Naive B cell (primary cell): ENCODE measurements around the gene DPH1. TPM values are rescaled to one million over a fixed set of nuclear protein-coding genes. Genes with fewer than 3 reads are reported as not detected.
A peak's percentile ranks its signal among the peaks of the same experiment; 100 is the strongest.

ENCODE experiments used
- ATAC-seq, 2 donors: fragments of 150-1000 bp; cut with Tn5 transposase; 2 replicates each; pipeline ENCODE4 v1.10.0; 2021; ENCODE audit warnings: low read depth in 2 of 2, mild to moderate bottlenecking in 2 of 2, moderate library complexity in 2 of 2
- DNase-seq: peaks from one replicate; pipeline ENCODE4 v3.0.0; 2022
- H3K27ac Mint-ChIP-seq, 6 donors: one replicate each; pipeline ENCODE4 v1.8.0; 2020 to 2022; ENCODE audit warnings: mild to moderate bottlenecking in 6 of 6, mixed read lengths in 6 of 6, moderate library complexity in 5 of 6, inconsistent platforms in 2 of 6
- H3K27me3 Mint-ChIP-seq, 3 donors: one replicate each; pipeline ENCODE4 v1.8.0; 2021 to 2022; ENCODE audit warnings: mixed read lengths in 3 of 3, mild to moderate bottlenecking in 1 of 3
- H3K36me3 Mint-ChIP-seq, 2 donors: one replicate each; pipeline ENCODE4 v1.8.0; 2020 to 2022; ENCODE audit warnings: mixed read lengths in 2 of 2, inconsistent platforms in 1 of 2, mild to moderate bottlenecking in 1 of 2
- H3K4me1 Mint-ChIP-seq, 3 donors: one replicate each; pipeline ENCODE4 v1.8.0; 2020 to 2022; ENCODE audit warnings: mixed read lengths in 3 of 3, inconsistent platforms in 1 of 3, mild to moderate bottlenecking in 1 of 3, moderate library complexity in 1 of 3
- H3K4me3 Mint-ChIP-seq, 8 donors: one replicate each; pipeline ENCODE4 v1.8.0; 2020 to 2022; ENCODE audit warnings: mild to moderate bottlenecking in 8 of 8, mixed read lengths in 8 of 8, moderate library complexity in 8 of 8, inconsistent platforms in 2 of 8
- H3K9me3 Mint-ChIP-seq, 7 donors: one replicate each; pipeline ENCODE4 v1.8.0; 2020 to 2022; ENCODE audit warnings: mixed read lengths in 7 of 7, mild to moderate bottlenecking in 5 of 7, inconsistent platforms in 2 of 7, moderate library complexity in 1 of 7
- polyA plus RNA-seq, 6 donors: library from polyadenylated mRNA; unstranded; fragments of 300-500 nt; fragmentation: Illumina TruSeq; gene quantifications; one replicate each; pipeline ENCODE4 v1.2.3, GENCODE V29; 2021; ENCODE audit warnings: low read depth in 6 of 6

DPH1 gene
- polyA plus RNA-seq, 6 donors from 2014 or later: 22.7 to 37.7 (median 29.7) TPM

- Mint-ChIP-seq H3K27me3 (peaks cover 36 to 65% (median 39%) of the 10 kb centered on the region in 3 donors), H3K27ac (peak overlapping the region in 2 of 6 donors; percentile 22 to 85), H3K36me3 (no peaks in the 10 kb centered on the region), H3K4me3 (peak overlapping the region; percentile 75 to 91 (median 84)), H3K9me3 (peaks cover 0 to 5% (median 0%) of the 10 kb centered on the region in 7 donors), H3K4me1 (peaks cover 20 to 27% (median 25%) of the 10 kb centered on the region in 3 donors)
- ATAC-seq (no peak), DNase-seq (no peak)
These were observed 4.2 kb upstream of the DPH1 start for GRCh38 chr17:2025622-2026309.

GRCh38 chr17:2027528-2028233, 2.3 kb upstream of the DPH1 start:
- H3K36me3 Mint-ChIP-seq: no peaks in the 10 kb centered on the region
- H3K27me3 Mint-ChIP-seq: peaks cover 29 to 52% (median 36%) of the 10 kb centered on the region in 3 donors
- ATAC-seq (no peak), DNase-seq (no peak)
- peaks cover 23 to 39% (median 39%) of the 10 kb centered on the region in 3 donors for H3K4me1 Mint-ChIP-seq
- peak overlapping the region in 1 of 6 donors; percentile 54 for H3K27ac Mint-ChIP-seq
- H3K9me3 Mint-ChIP-seq: peaks cover 0 to 5% (median 0%) of the 10 kb centered on the region in 7 donors
- H3K4me3 Mint-ChIP-seq: peak overlapping the region in 3 of 8 donors; percentile 33 to 77 (median 60)

- peak overlapping the region in 4 of 8 donors; percentile 36 to 77 (median 68) for H3K4me3 Mint-ChIP-seq
- H3K27ac Mint-ChIP-seq: no peak overlapping the region
- DNase-seq (no peak), ATAC-seq (no peak)
- H3K9me3 Mint-ChIP-seq: peaks cover 0 to 5% (median 0%) of the 10 kb centered on the region in 7 donors
- peaks cover 23 to 45% (median 39%) of the 10 kb centered on the region in 3 donors for H3K4me1 Mint-ChIP-seq
- H3K36me3 Mint-ChIP-seq: no peaks in the 10 kb centered on the region
- peaks cover 25 to 46% (median 36%) of the 10 kb centered on the region in 3 donors for H3K27me3 Mint-ChIP-seq
These were observed 1.7 kb upstream of the DPH1 start for GRCh38 chr17:2028234-2028614.

GRCh38 chr17:2028737-2029136, 1.2 kb upstream of the DPH1 start:
- Mint-ChIP-seq H3K4me3 (peak overlapping the region in 6 of 8 donors; percentile 32 to 96 (median 60)), H3K27ac (peak overlapping the region in 1 of 6 donors; percentile 37), H3K9me3 (peaks cover 0 to 5% (median 0%) of the 10 kb centered on the region in 7 donors), H3K27me3 (peaks cover 25 to 42% (median 36%) of the 10 kb centered on the region in 3 donors), H3K36me3 (no peaks in the 10 kb centered on the region), H3K4me1 (peaks cover 23 to 45% (median 38%) of the 10 kb centered on the region in 3 donors)
- no peak for ATAC-seq
- no peak for DNase-seq

GRCh38 chr17:2030779-2031163, 818 bp downstream of the DPH1 start:
- ATAC-seq (peak; percentile 2 to 3), DNase-seq (no peak)
- Mint-ChIP-seq H3K27me3 (peaks cover 24 to 36% (median 30%) of the 10 kb centered on the region in 3 donors), H3K4me3 (peak overlapping the region; percentile 90 to 99 (median 96)), H3K4me1 (peaks cover 13 to 41% (median 36%) of the 10 kb centered on the region in 3 donors), H3K9me3 (peaks cover 0 to 5% (median 0%) of the 10 kb centered on the region in 7 donors), H3K27ac (peak overlapping the region; percentile 83 to 97 (median 95)), H3K36me3 (no peaks in the 10 kb centered on the region)

GRCh38 chr17:2033153-2033552, 3.2 kb downstream of the DPH1 start:
- H3K27ac Mint-ChIP-seq: peak overlapping the region in 3 of 6 donors; percentile 18 to 39 (median 38)
- DNase-seq (no peak), ATAC-seq (no peak)
- peaks cover 7 to 34% (median 30%) of the 10 kb centered on the region in 3 donors for H3K4me1 Mint-ChIP-seq
- no peaks in the 10 kb centered on the region for H3K9me3 Mint-ChIP-seq
- H3K27me3 Mint-ChIP-seq: peaks cover 4 to 15% (median 10%) of the 10 kb centered on the region in 3 donors
- peaks cover 0 to 7% of the 10 kb centered on the region in 2 donors for H3K36me3 Mint-ChIP-seq
- H3K4me3 Mint-ChIP-seq: peak overlapping the region in 2 of 8 donors; percentile 27 to 28

GRCh38 chr17:2034157-2034556, 4.2 kb downstream of the DPH1 start:
- Mint-ChIP-seq H3K27me3 (peaks cover 0 to 5% (median 0%) of the 10 kb centered on the region in 3 donors), H3K9me3 (no peaks in the 10 kb centered on the region), H3K4me3 (no peak overlapping the region), H3K36me3 (peaks cover 5 to 7% of the 10 kb centered on the region in 2 donors), H3K4me1 (peaks cover 7 to 30% (median 27%) of the 10 kb centered on the region in 3 donors), H3K27ac (no peak overlapping the region)
- DNase-seq (no peak), ATAC-seq (no peak)

GRCh38 chr17:2034806-2035540, 5.0 kb downstream of the DPH1 start:
- no peak overlapping the region for H3K4me3 Mint-ChIP-seq
- DNase-seq: no peak
- no peak overlapping the region for H3K27ac Mint-ChIP-seq
- peaks cover 7 to 27% (median 26%) of the 10 kb centered on the region in 3 donors for H3K4me1 Mint-ChIP-seq
- ATAC-seq: no peak
- H3K9me3 Mint-ChIP-seq: no peaks in the 10 kb centered on the region
- H3K36me3 Mint-ChIP-seq: peaks cover 5 to 7% of the 10 kb centered on the region in 2 donors
- no peaks in the 10 kb centered on the region for H3K27me3 Mint-ChIP-seq

GRCh38 chr17:2035541-2036488, 5.9 kb downstream of the DPH1 start:
- Mint-ChIP-seq H3K27me3 (no peaks in the 10 kb centered on the region), H3K4me1 (peaks cover 3 to 24% (median 17%) of the 10 kb centered on the region in 3 donors)

GRCh38 chr17:2037155-2037554, 7.2 kb downstream of the DPH1 start:
- Mint-ChIP-seq H3K9me3 (no peaks in the 10 kb centered on the region), H3K27ac (no peak overlapping the region), H3K4me1 (peaks cover 2 to 18% (median 13%) of the 10 kb centered on the region in 3 donors), H3K36me3 (peaks cover 5 to 7% of the 10 kb centered on the region in 2 donors), H3K4me3 (no peak overlapping the region), H3K27me3 (no peaks in the 10 kb centered on the region)
- ATAC-seq (no peak), DNase-seq (no peak)

More at GRCh38 chr17:2035541-2036488, 5.9 kb downstream of the DPH1 start:
- ATAC-seq (no peak), DNase-seq (no peak)
- no peak overlapping the region for H3K4me3 Mint-ChIP-seq
- H3K36me3 Mint-ChIP-seq: peaks cover 5 to 7% of the 10 kb centered on the region in 2 donors
- peak overlapping the region in 1 of 6 donors; percentile 47 for H3K27ac Mint-ChIP-seq
- no peaks in the 10 kb centered on the region for H3K9me3 Mint-ChIP-seq

GRCh38 chr17:2040219-2040827, 10.4 kb downstream of the DPH1 start:
- H3K36me3 Mint-ChIP-seq: peaks cover 5 to 7% of the 10 kb centered on the region in 2 donors
- H3K27ac Mint-ChIP-seq: peak overlapping the region in 2 of 6 donors; percentile 54 to 67
- peaks cover 13 to 23% (median 20%) of the 10 kb centered on the region in 3 donors for H3K4me1 Mint-ChIP-seq
- ATAC-seq (no peak), DNase-seq (no peak)
- H3K9me3 Mint-ChIP-seq: no peaks in the 10 kb centered on the region
- H3K27me3 Mint-ChIP-seq: no peaks in the 10 kb centered on the region
- peak overlapping the region in 7 of 8 donors; percentile 42 to 97 (median 73) for H3K4me3 Mint-ChIP-seq
